Measurements from ENCODE around the gene AFG1L. TPM values are rescaled to one million over a fixed set of nuclear protein-coding genes. Genes with fewer than 3 reads are reported as not detected.

Gene AFG1L
- total RNA-seq, 1 experiment from 2014 or later: 4.9 TPM

DNA sequence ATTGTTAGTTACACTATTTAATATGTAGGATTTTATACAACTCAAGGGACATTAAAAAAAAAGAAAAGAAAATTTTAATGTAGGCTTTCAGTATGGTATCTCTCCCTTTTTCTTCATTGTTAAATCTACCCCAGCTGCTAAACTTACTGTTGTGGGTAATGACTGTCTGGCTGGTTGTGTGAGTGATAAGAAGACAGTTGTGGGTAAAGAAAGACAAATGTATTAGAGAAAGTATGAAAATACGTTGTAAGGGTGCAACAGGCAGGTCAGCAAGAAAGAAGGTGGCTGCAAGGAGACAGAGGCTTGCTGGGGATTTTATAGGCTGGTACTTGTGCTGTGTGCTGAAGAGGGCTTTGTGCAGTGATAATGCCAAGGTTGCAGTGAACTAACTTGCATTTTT is 174.5 kb downstream of the AFG1L start (continued):
- TF ChIP-seq, protein P1, sequence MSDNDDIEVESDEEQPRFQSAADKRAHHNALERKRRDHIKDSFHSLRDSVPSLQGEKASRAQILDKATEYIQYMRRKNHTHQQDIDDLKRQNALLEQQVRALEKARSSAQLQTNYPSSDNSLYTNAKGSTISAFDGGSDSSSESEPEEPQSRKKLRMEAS (IDR thresholded peaks at IDR 0.05): no peak
- no peak for TF ChIP-seq EGR1 (IDR thresholded peaks at IDR 0.05; ENCODE audit: low read depth)

DNA sequence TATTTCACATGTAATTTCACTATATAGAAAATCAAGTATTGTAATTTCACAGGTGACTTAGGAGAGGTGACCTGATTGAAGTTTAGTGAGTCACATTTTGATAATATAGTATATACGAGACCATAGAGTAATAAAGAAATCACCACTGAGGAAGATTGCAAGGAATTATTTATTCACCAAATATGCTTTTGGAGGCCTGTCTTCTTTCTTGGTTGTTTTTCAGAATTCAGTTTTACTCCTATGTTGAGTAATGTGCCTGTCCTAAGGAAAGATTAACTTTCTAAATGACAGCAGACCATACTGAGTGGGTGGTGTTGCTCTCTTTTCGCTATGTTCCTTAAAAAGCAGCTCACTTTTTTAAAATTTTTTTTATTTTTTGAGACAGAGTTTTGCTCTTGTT is 178.3 kb downstream of the AFG1L start:
- H3K79me2 ChIP-seq (ENCODE audit: insufficient read depth, low read length): no peaks in the 10 kb centered on the region
- H4K20me1 ChIP-seq (ENCODE audit: insufficient read depth): no peaks in the 10 kb centered on the region
- no peak overlapping the region for H3K4me3 ChIP-seq (replicated peaks in 1 of 2; ENCODE audit: low read depth in 1 of 2, low read length in 2 of 2)
- H3K9me2 ChIP-seq (ENCODE audit: insufficient read depth): no peaks in the 10 kb centered on the region
- BruUV-seq (replicated peaks): no TSS peak
- RAD21 ChIA-PET (ENCODE audit: low non-redundant PET in 1 of 2, low total read pairs in 2 of 2, uncharacterized antibody in 2 of 2, unreplicated experiment in 2 of 2): no interaction called here
- no peak overlapping the region for H3K4me2 ChIP-seq (ENCODE audit: low read length)
- POLR2A ChIA-PET: no interaction called here
- H3K4me1 ChIP-seq (ENCODE audit: control insufficient read depth in 1 of 2, insufficient read depth in 2 of 2, low read length in 2 of 2): no peaks in the 10 kb centered on the region
- no peaks in the 10 kb centered on the region for H3K27me3 ChIP-seq (ENCODE audit: insufficient read depth, low read length)
- H3K9ac ChIP-seq (ENCODE audit: low read length): no peak overlapping the region
- no peak overlapping the region for H3K27ac ChIP-seq (ENCODE audit: low read depth, low read length)
- no peaks in the 10 kb centered on the region for H3K36me3 ChIP-seq (ENCODE audit: control insufficient read depth in 1 of 2, insufficient read depth in 2 of 2, low read length in 2 of 2)
- no peaks in the 10 kb centered on the region for H3K9me3 ChIP-seq (ENCODE audit: control insufficient read depth in 1 of 2, insufficient read depth in 1 of 2, low read depth in 1 of 2, low read length in 2 of 2)
- CTCF ChIA-PET: interaction anchor here (1.5 kb wide), 1 partner anchor 19 kb away, joined by 5 read pairs; no protein-coding TSS in a partner anchor
- no peak for DNase-seq (ENCODE audit: low read depth, low spot score)
- intact Hi-C loops (cut with micrococcal nuclease): no loop called here
- H2AFZ ChIP-seq (ENCODE audit: low read depth, low read length, poor library complexity, severe bottlenecking): no peak overlapping the region
- no peak for ATAC-seq
- no peak for TF ChIP-seq EGR1 (IDR thresholded peaks at IDR 0.05; ENCODE audit: low read depth)
- TF ChIP-seq, protein P2, sequence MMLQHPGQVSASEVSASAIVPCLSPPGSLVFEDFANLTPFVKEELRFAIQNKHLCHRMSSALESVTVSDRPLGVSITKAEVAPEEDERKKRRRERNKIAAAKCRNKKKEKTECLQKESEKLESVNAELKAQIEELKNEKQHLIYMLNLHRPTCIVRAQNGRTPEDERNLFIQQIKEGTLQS (IDR thresholded peaks at IDR 0.05): no peak
- TF ChIP-seq, protein P3, sequence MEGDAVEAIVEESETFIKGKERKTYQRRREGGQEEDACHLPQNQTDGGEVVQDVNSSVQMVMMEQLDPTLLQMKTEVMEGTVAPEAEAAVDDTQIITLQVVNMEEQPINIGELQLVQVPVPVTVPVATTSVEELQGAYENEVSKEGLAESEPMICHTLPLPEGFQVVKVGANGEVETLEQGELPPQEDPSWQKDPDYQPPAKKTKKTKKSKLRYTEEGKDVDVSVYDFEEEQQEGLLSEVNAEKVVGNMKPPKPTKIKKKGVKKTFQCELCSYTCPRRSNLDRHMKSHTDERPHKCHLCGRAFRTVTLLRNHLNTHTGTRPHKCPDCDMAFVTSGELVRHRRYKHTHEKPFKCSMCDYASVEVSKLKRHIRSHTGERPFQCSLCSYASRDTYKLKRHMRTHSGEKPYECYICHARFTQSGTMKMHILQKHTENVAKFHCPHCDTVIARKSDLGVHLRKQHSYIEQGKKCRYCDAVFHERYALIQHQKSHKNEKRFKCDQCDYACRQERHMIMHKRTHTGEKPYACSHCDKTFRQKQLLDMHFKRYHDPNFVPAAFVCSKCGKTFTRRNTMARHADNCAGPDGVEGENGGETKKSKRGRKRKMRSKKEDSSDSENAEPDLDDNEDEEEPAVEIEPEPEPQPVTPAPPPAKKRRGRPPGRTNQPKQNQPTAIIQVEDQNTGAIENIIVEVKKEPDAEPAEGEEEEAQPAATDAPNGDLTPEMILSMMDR (IDR thresholded peaks at IDR 0.05 in 2 of 3, conservative IDR thresholded peaks at IDR 0.05 in 1 of 3; ENCODE audit: borderline replicate concordance in 1 of 3, insufficient read depth in 1 of 3, low read depth in 2 of 3, low read length in 2 of 3): no peak

DNA sequence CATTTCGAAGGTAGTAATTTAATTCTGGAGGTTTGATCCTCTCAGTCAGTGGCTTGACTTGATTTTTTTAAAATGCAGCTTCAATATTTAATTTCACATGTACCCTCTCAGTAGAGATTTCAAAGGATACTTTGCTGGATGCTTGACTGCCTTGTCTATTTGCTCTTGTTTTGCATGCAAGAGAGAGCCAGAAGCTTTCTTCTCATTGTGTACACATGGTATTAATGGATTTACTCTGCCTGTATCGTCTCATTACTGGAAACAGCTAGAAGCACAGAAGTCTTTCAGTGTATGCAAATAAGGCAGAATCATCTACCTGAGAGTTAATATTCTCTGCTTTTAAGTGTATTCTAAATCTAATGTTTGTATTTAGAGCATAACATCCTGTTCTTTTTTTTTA is 181.5 kb downstream of the AFG1L start:
- Histone ChIP-seq H3K4me2 (ENCODE audit: low read length) (no peak overlapping the region), H3K9ac (ENCODE audit: low read length) (no peak overlapping the region), H3K36me3 (ENCODE audit: control insufficient read depth in 1 of 2, insufficient read depth in 2 of 2, low read length in 2 of 2) (no peaks in the 10 kb centered on the region), H2AFZ (ENCODE audit: low read depth, low read length, poor library complexity, severe bottlenecking) (no peak overlapping the region), H3K27ac (ENCODE audit: low read depth, low read length) (no peak overlapping the region), H4K20me1 (ENCODE audit: insufficient read depth) (no peaks in the 10 kb centered on the region), H3K4me1 (ENCODE audit: control insufficient read depth in 1 of 2, insufficient read depth in 2 of 2, low read length in 2 of 2) (no peaks in the 10 kb centered on the region), H3K27me3 (ENCODE audit: insufficient read depth, low read length) (no peaks in the 10 kb centered on the region), H3K79me2 (ENCODE audit: insufficient read depth, low read length) (no peaks in the 10 kb centered on the region), H3K9me2 (ENCODE audit: insufficient read depth) (no peaks in the 10 kb centered on the region), H3K9me3 (ENCODE audit: control insufficient read depth in 1 of 2, insufficient read depth in 1 of 2, low read depth in 1 of 2, low read length in 2 of 2) (no peaks in the 10 kb centered on the region), H3K4me3 (replicated peaks in 1 of 2; ENCODE audit: low read depth in 1 of 2, low read length in 2 of 2) (no peak overlapping the region)
- CTCF ChIA-PET: interaction anchor here (3.9 kb wide), 1 partner anchor 16 kb away, joined by 16 read pairs; no protein-coding TSS in a partner anchor
- TF ChIP-seq JUND (IDR thresholded peaks at IDR 0.05) (no peak), TCF7L2 (IDR thresholded peaks at IDR 0.05; ENCODE audit: borderline replicate concordance, extremely low read depth, insufficient read depth, insufficient read length) (no peak), YY1 (IDR thresholded peaks at IDR 0.05; ENCODE audit: extremely low read depth, insufficient replicate concordance, low read depth, low read length) (no peak), ZFX (IDR thresholded peaks at IDR 0.05) (no peak), SRF (IDR thresholded peaks at IDR 0.05; ENCODE audit: low read depth) (no peak), FOSL1 (IDR thresholded peaks at IDR 0.05; ENCODE audit: low read depth) (no peak), EGR1 (IDR thresholded peaks at IDR 0.05; ENCODE audit: low read depth) (no peak), CBX3 (IDR thresholded peaks at IDR 0.05; ENCODE audit: low read depth) (no peak)
- TF ChIP-seq, protein P4, sequence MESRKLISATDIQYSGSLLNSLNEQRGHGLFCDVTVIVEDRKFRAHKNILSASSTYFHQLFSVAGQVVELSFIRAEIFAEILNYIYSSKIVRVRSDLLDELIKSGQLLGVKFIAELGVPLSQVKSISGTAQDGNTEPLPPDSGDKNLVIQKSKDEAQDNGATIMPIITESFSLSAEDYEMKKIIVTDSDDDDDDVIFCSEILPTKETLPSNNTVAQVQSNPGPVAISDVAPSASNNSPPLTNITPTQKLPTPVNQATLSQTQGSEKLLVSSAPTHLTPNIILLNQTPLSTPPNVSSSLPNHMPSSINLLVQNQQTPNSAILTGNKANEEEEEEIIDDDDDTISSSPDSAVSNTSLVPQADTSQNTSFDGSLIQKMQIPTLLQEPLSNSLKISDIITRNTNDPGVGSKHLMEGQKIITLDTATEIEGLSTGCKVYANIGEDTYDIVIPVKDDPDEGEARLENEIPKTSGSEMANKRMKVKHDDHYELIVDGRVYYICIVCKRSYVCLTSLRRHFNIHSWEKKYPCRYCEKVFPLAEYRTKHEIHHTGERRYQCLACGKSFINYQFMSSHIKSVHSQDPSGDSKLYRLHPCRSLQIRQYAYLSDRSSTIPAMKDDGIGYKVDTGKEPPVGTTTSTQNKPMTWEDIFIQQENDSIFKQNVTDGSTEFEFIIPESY (IDR thresholded peaks at IDR 0.05; ENCODE audit: extremely low read depth, insufficient replicate concordance, low read length): no peak
- no TSS peak for BruUV-seq (replicated peaks)
- POLR2A ChIA-PET: no interaction called here
- no peak for DNase-seq (ENCODE audit: low read depth, low spot score)
- RAD21 ChIA-PET (ENCODE audit: low non-redundant PET in 1 of 2, low total read pairs in 2 of 2, uncharacterized antibody in 2 of 2, unreplicated experiment in 2 of 2): no interaction called here
- no peak for ATAC-seq
- intact Hi-C loops (cut with micrococcal nuclease): no loop called here

All from HCT116 (cell line).